Stimulated activated naive CD4-positive, alpha-beta T cell (primary cell): ENCODE data around the gene SPCS2.
"Not testable (repeated sequence)": the region's sequence is repeated elsewhere in the genome, so short reads cannot be mapped to it uniquely, and the experiment has no call there.

Source experiments
- DNase-seq, 6 experiments: peaks; one replicate each; lab custom pipeline; 2025; lab: John Stamatoyannopoulos, UW

The SPCS2 gene

GRCh38 chr11:74950374-74950969 lies 1.4 kb downstream of the SPCS2 start:
- DNase-seq = no peak

- no peak for DNase-seq
These were observed 2.2 kb downstream of the SPCS2 start for GRCh38 chr11:74951226-74951625.

GRCh38 chr11:74952752-74953151 lies 3.7 kb downstream of the SPCS2 start:
- DNase-seq = no peak

GRCh38 chr11:74953451-74953850 lies 4.4 kb downstream of the SPCS2 start:
- DNase-seq = no peak

- no peak for DNase-seq
These were observed 5.1 kb downstream of the SPCS2 start for GRCh38 chr11:74954199-74954598.

- no peak for DNase-seq
These were observed 7.4 kb downstream of the SPCS2 start for GRCh38 chr11:74956397-74957015.

- DNase-seq = no peak
These were observed 9.0 kb downstream of the SPCS2 start for GRCh38 chr11:74957937-74958629.

- not testable (repeated sequence) for DNase-seq
These were observed 11.1 kb downstream of the SPCS2 start for GRCh38 chr11:74960128-74960527.

GRCh38 chr11:74966651-74967050 lies 17.6 kb downstream of the SPCS2 start:
- no peak for DNase-seq

- DNase-seq = no peak
These were observed 21.9 kb downstream of the SPCS2 start for GRCh38 chr11:74970852-74971395.

GRCh38 chr11:74971424-74971823 lies 22.4 kb downstream of the SPCS2 start:
- DNase-seq = no peak

- no peak for DNase-seq
These were observed 29.0 kb downstream of the SPCS2 start for GRCh38 chr11:74978041-74978440.

- no peak for DNase-seq
These were observed 31.6 kb downstream of the SPCS2 start for GRCh38 chr11:74980634-74981033.

- no peak for DNase-seq
These were observed 32.8 kb downstream of the SPCS2 start for GRCh38 chr11:74981888-74982287.

GRCh38 chr11:74984070-74984469 lies 35.0 kb downstream of the SPCS2 start:
- DNase-seq = no peak

GRCh38 chr11:74984730-74985129 lies 35.7 kb downstream of the SPCS2 start:
- no peak for DNase-seq

- DNase-seq = peak; percentile 65 to 81 (median 74)
These were observed 39.6 kb downstream of the SPCS2 start, which contains the start of gene NEU3 for GRCh38 chr11:74988541-74989259. NEU3 (plus strand) TSS chr11:74988933; CDS start chr11:74989061, 128 bp downstream.

GRCh38 chr11:74989260-74989638 lies 40.2 kb downstream of the SPCS2 start:
- no peak for DNase-seq

- not testable (repeated sequence) for DNase-seq
These were observed 41.1 kb downstream of the SPCS2 start for GRCh38 chr11:74990150-74990549.

- no peak for DNase-seq
These were observed 41.9 kb downstream of the SPCS2 start for GRCh38 chr11:74990941-74991340.

- DNase-seq = no peak
These were observed 43.8 kb downstream of the SPCS2 start for GRCh38 chr11:74992852-74993251.

- no peak for DNase-seq
These were observed 51.9 kb downstream of the SPCS2 start for GRCh38 chr11:75000975-75001354.
